Dendritic cell treated with granulocyte-macrophage colony-stimulating factor and Interleukin-4, amounts not matched to agents 40 ng/mL and 50 ng/mL, for 4 days (primary cell): ENCODE data around the gene CHST3.

ENCODE experiments used
- H3K27ac Mint-ChIP-seq: one replicate; pipeline ENCODE4 v1.8.0; 2022; ENCODE audit warnings: mild to moderate bottlenecking, mixed read lengths
- H3K27me3 Mint-ChIP-seq: one replicate; pipeline ENCODE4 v1.8.0; 2022; ENCODE audit warnings: mild to moderate bottlenecking, mixed read lengths
- H3K36me3 Mint-ChIP-seq: one replicate; pipeline ENCODE4 v1.8.0; 2022; ENCODE audit warnings: low read depth, mixed read lengths
- H3K4me1 Mint-ChIP-seq: one replicate; pipeline ENCODE4 v1.8.0; 2022; ENCODE audit warnings: low read depth, mixed read lengths
- H3K4me3 Mint-ChIP-seq: one replicate; pipeline ENCODE4 v1.8.0; 2022; ENCODE audit warnings: mild to moderate bottlenecking, moderate library complexity, mixed read lengths
- H3K9me3 Mint-ChIP-seq: one replicate; pipeline ENCODE4 v1.8.0; 2022; ENCODE audit warnings: mixed read lengths
- intact Hi-C: fragments of 100-400 bp; cut with micrococcal nuclease; formaldehyde crosslinking; loops from one replicate; pipeline ENCODE4 v1.15.0; 2022

The CHST3 gene

DNA sequence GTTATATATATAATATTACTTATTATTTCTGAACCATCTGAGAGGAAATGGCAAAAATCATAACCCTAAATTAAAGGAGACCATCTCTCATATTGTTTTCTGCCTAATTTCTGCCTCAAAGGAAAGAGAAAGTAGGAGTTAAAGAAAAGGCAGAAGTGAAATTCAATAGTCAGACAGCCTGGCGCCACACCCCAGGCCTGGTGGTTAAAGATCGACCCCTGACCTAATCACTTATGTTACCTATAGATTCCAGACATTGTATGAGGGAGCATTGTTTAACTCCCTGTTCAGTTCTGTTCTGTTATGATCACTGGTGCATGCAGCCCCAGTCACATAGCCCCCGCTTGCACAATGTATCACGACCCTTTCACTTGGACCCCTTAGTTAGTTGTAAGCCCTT, 24.9 kb upstream of the CHST3 start:
- Mint-ChIP-seq H3K4me3 (no peak overlapping the region), H3K36me3 (no peaks in the 10 kb centered on the region), H3K9me3 (peaks cover 83% of the 10 kb centered on the region), H3K4me1 (no peaks in the 10 kb centered on the region), H3K27ac (no peak overlapping the region), H3K27me3 (peaks cover 1% of the 10 kb centered on the region)
- intact Hi-C loops = no loop called here

DNA sequence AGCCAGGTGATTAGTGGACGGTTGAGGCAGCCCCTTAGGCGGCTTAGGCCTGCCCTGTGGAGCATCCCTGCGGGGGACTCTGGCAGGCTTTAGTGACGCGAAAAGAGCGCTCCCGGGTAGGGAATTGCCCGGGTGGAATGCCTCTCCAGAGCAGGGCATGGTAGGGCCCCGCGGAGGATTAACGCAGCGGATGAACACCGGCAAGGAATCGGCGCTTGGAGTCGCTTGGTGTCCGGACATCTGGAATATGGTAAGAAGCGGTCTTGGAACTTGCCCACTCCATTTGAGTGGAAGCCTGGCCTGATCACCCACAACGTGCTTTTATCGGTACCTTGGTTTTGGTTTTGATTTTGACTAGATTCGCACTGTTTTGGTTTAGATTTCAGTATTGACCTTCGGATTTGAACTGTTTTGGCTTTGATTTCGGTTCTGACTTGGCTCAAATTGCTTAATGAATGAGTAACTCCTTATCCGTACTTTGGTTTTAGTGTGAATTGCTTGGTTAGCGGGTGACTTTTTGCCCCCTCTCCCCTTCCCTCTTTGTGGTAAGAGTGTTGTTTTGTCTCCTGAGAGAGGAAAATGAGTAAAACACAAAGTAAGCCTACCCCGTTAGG, 24.2 kb upstream of the CHST3 start:
- Mint-ChIP-seq H3K4me3 (no peak overlapping the region), H3K4me1 (no peaks in the 10 kb centered on the region), H3K36me3 (no peaks in the 10 kb centered on the region), H3K27me3 (peaks cover 1% of the 10 kb centered on the region), H3K9me3 (peaks cover 79% of the 10 kb centered on the region), H3K27ac (no peak overlapping the region)
- intact Hi-C loops = no loop called here

DNA sequence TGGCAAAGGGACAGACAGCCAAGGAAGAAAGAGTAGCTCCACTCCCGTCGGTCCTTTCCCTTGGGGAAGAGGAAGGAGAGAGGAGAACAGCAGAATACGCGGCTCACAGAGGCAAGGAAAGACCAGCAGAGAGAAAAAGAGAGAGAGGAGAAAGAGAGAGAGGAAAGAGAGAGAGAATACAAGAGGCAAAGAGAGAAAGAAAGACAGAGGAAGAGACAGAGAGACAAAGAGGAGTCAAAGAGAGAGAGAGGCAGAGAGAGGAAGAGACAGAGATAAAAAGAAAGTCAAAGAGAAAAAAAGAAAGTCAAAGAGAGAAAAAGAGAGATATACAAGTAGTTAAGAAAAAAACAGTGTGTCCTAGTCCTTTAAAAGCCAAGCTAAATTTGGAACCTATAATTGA, 23.4 kb upstream of the CHST3 start:
- Mint-ChIP-seq H3K27ac (no peak overlapping the region), H3K4me3 (no peak overlapping the region), H3K36me3 (no peaks in the 10 kb centered on the region), H3K27me3 (peaks cover 1% of the 10 kb centered on the region), H3K9me3 (peaks cover 75% of the 10 kb centered on the region), H3K4me1 (no peaks in the 10 kb centered on the region)
- intact Hi-C loops = no loop called here

DNA sequence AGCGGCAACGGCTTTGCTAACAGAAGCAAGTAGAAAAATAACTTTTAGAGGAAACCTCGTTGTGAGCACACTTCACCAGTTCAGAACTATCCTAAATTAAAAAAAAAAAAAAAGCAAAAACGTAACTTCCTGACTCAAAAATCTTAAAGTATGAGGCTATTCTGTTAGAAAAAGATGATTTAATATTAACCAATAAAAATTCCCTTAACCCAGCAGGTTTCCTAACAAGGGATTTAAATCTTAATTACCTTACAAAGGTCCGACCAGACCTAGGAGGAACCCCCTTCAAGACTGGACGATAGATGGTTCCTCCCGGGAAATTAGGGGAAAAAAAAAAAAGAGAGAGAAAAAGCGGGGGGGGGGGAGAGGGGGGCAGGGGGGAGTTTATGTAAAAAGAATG, 22.9 kb upstream of the CHST3 start:
- intact Hi-C loops = no loop called here
- Mint-ChIP-seq H3K4me3 (no peak overlapping the region), H3K4me1 (no peaks in the 10 kb centered on the region), H3K36me3 (no peaks in the 10 kb centered on the region), H3K9me3 (peaks cover 80% of the 10 kb centered on the region), H3K27me3 (peaks cover 1% of the 10 kb centered on the region), H3K27ac (no peak overlapping the region)

DNA sequence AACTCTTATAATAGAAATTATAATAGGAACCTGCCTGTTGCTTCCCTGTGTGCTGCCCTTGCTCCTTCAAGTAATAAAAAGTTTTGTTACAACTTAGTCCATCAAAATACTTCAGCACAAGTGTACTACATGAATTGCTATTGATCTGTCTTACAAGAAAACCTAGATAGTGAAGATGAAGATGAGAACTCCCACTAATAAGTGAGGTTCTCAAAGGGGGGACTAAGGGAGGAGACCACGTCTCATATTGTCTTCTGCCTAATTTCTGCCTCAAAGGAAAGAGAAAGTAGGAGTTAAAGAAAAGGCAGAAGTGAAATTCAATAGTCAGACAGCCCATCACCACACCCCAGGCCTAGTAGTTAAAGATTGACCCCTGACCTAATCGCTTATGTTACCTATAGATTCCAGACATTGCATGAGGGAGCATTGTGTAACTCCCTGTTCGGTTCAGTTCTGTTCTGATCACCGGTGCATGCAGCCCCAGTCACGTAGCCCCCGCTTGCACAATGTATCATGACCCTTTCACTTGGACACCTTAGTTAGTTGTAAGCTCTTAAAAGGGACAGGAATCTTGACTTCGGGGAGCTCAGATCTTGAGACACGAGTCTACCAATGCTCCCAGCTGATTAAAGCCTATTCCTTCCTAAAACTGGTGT, 18.2 kb upstream of the CHST3 start:
- Mint-ChIP-seq H3K27me3 (peaks cover 7% of the 10 kb centered on the region), H3K27ac (no peak overlapping the region), H3K4me1 (no peaks in the 10 kb centered on the region), H3K36me3 (no peaks in the 10 kb centered on the region), H3K9me3 (peaks cover 54% of the 10 kb centered on the region), H3K4me3 (no peak overlapping the region)
- intact Hi-C loops = no loop called here

DNA sequence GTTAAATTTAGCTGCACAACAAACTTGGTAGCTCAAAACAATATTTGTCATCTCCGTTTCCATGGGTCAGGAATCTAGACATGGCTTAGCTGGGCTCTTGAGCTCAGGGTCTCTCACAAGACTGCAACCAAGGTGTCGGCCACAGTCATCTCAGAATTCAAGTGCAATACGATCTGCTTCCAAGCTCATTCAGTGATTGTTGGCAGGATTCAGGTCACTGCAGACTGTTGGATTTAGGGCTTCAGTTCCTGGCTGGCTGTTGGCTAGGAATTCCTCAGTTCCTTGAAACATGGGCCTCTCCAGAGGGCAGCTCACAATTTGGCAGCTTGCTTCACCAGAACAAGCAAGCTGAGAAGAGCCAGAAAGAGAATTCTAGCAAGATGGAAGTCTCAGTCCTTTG, 17.5 kb upstream of the CHST3 start:
- H3K4me1 Mint-ChIP-seq = no peaks in the 10 kb centered on the region
- intact Hi-C loops = no loop called here
- peaks cover 46% of the 10 kb centered on the region for H3K9me3 Mint-ChIP-seq
- H3K27ac Mint-ChIP-seq = no peak overlapping the region
- H3K36me3 Mint-ChIP-seq = no peaks in the 10 kb centered on the region
- no peak overlapping the region for H3K4me3 Mint-ChIP-seq
- peaks cover 7% of the 10 kb centered on the region for H3K27me3 Mint-ChIP-seq

DNA sequence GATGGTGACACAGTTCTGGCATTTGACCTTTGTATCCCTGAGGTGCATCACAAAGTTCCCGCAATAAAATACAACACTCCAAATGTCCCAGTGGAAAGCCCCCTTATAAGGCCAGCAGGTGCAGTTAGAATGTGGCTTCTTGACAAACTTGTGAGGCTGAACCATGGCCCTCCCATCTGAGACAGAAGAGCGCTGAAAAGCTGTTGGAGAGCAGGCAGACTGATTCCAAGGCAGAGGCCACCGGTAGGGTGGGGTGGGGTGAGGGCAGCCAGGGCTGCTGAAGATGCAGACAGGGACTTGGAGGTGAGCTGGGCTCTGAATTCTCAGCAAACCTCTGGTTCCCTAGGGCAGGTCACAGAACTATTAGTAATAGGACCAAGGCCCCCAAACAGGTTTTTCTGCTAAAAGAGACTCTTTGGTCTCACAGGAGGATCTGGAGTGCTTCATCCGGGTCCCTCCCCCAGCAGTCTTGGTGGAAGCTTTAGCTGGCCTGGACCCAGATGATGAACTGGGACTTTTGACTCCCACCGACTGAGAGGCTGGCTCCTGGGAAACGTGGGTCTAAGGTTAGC, 15.6 kb upstream of the CHST3 start:
- no peaks in the 10 kb centered on the region for H3K4me1 Mint-ChIP-seq
- H3K27me3 Mint-ChIP-seq = peaks cover 6% of the 10 kb centered on the region
- peaks cover 30% of the 10 kb centered on the region for H3K9me3 Mint-ChIP-seq
- no peaks in the 10 kb centered on the region for H3K36me3 Mint-ChIP-seq
- no peak overlapping the region for H3K27ac Mint-ChIP-seq
- intact Hi-C loops = no loop called here
- no peak overlapping the region for H3K4me3 Mint-ChIP-seq

DNA sequence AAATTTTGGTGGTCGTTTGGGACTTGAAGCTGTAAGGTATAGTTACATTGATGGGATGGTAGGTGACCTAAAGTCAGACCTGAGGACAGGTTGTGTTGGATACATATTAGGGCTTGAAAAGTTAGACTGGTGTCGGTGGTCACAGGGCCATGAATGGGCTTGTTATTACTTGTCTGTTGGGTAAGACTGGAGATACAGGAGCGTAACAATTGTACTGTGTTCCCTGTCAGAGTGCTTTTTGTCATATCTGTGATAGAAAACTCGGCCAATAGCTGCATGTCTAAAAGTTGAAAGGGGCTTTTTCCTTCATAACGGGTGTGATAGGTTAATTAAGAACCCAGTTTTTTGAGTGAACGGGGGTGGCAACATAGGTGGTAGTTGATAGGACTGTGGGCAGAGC, 13.5 kb upstream of the CHST3 start:
- H3K4me3 Mint-ChIP-seq = no peak overlapping the region
- peaks cover 5% of the 10 kb centered on the region for H3K36me3 Mint-ChIP-seq
- H3K27me3 Mint-ChIP-seq = peaks cover 6% of the 10 kb centered on the region
- intact Hi-C loops = no loop called here
- no peak overlapping the region for H3K27ac Mint-ChIP-seq
- peaks cover 18% of the 10 kb centered on the region for H3K9me3 Mint-ChIP-seq
- no peaks in the 10 kb centered on the region for H3K4me1 Mint-ChIP-seq

DNA sequence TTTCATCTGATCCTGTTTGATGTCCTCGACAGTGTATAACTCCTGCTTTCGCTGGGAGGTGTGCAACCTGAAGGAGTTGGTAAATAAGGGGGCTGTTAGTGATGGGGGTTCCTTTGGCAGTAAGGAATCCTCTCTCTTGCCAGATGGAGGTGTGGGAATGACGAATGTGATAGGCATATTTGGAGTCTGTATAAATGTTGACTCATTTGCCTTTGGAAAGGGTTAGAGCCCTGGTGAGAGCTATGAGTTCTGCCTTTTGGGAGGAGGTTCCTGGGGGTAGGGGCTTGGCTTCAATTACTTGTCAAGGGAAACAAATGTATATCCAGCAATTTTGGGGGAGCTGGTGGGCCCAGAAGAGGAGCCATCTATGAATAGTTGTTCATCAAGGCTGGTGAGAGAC, 11.4 kb upstream of the CHST3 start:
- Mint-ChIP-seq H3K27ac (no peak overlapping the region), H3K9me3 (no peaks in the 10 kb centered on the region), H3K4me3 (no peak overlapping the region), H3K36me3 (peaks cover 5% of the 10 kb centered on the region), H3K27me3 (peaks cover 14% of the 10 kb centered on the region), H3K4me1 (no peaks in the 10 kb centered on the region)
- intact Hi-C loops = no loop called here

DNA sequence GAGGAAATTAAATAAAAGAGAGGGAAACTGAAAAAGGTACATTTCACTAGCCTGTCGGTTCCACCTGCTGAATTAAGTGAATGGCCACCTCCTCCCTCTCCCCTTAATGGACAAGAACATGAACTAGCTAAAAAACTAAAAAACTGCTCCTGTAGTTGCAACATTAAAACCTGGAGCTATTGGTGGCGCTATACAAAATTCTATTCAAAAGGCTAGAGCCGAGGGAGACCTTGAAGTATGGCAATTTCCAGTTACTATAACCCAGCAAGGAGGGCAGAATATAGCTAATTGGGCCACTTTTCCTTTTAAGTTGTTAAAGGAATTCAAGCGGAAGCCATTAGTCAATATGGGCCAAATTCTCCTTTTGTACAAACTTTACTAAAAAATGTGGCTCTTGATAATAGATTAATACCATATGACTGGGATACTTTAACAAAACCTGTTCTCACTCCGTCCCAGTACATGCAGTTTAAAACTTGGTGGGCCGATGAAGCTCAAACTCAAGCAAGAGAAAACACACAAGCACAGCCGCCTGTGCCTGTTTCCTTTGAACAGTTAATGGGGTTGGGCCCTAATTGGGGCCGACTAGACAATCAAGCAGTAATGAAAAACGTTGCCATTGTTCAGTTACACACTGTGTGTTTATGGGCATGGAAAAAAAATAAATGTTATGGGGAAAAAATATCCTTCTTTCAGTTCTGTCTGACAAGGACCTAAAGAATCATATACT, 6.5 kb upstream of the CHST3 start:
- intact Hi-C loops = loop anchor here (2.0 kb wide), 1 partner anchor 91 kb away; no protein-coding TSS in a partner anchor
- Mint-ChIP-seq H3K27ac (no peak overlapping the region), H3K27me3 (peaks cover 29% of the 10 kb centered on the region), H3K4me1 (no peaks in the 10 kb centered on the region), H3K4me3 (no peak overlapping the region), H3K9me3 (no peaks in the 10 kb centered on the region), H3K36me3 (peaks cover 5% of the 10 kb centered on the region)

DNA sequence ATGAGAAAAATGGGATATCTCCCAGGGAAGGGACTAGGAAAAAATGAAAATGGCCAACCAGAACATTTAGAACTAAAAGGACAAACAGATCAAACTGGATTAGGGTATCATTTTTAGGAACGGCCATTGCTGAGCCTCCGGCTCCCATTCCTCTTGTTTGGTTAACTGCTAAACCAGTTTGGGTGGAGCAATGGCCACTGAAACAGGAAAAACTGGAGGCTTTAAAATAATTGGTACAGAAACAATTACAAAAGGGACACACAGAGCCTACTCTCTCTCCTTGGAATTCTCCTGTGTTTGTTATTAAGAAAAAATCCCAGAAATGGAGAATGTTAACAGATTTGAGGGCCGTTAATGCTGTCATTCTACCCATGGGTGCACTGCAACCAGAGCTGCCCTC, 4.7 kb upstream of the CHST3 start:
- Mint-ChIP-seq H3K36me3 (peaks cover 4% of the 10 kb centered on the region), H3K9me3 (no peaks in the 10 kb centered on the region), H3K4me1 (no peaks in the 10 kb centered on the region), H3K4me3 (no peak overlapping the region), H3K27ac (no peak overlapping the region), H3K27me3 (peaks cover 44% of the 10 kb centered on the region)
- intact Hi-C loops = no loop called here

DNA sequence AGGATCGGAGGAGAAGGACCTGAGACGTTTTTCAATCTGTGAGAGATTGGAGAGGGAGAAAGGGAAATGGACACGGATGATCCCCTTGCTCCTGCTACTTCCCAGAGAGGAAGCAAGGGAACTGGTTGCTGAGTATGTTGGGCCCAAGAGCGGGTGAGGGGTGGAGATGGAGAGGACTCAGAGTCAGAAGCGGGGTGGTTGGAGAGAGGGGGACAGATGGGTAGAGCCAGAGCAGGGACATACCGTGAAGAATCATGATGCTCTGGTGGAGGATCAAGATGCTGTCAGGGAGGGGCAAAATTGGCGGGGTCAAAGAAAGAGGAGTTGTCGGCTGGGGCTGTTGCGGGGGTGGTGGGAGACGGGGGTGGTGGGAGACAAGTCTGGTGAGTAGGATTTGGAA, 2.4 kb upstream of the CHST3 start:
- Mint-ChIP-seq H3K27ac (no peak overlapping the region), H3K36me3 (no peaks in the 10 kb centered on the region), H3K4me1 (peaks cover 7% of the 10 kb centered on the region), H3K27me3 (peaks cover 63% of the 10 kb centered on the region), H3K4me3 (no peak overlapping the region), H3K9me3 (no peaks in the 10 kb centered on the region)
- intact Hi-C loops = no loop called here

DNA sequence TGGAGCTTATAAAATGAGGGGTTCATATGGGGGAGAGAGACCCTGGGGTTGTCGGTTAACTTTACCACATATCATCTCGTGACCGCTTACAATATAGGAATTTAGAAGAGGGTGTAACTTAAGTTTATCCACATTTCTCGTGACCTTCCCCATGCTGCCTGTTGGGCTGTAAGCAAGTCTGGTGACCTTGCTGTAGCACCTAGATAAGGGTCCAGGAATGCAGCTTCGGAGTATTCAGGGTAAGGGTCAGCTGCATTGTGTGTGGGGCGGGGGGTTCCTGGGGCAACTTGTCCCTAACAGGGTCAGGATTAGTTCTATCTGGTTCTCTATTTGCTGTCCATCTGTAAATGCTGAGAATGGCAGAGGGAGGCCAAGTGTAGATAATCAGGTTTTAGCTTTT, 1.3 kb upstream of the CHST3 start:
- H3K36me3 Mint-ChIP-seq = no peaks in the 10 kb centered on the region

DNA sequence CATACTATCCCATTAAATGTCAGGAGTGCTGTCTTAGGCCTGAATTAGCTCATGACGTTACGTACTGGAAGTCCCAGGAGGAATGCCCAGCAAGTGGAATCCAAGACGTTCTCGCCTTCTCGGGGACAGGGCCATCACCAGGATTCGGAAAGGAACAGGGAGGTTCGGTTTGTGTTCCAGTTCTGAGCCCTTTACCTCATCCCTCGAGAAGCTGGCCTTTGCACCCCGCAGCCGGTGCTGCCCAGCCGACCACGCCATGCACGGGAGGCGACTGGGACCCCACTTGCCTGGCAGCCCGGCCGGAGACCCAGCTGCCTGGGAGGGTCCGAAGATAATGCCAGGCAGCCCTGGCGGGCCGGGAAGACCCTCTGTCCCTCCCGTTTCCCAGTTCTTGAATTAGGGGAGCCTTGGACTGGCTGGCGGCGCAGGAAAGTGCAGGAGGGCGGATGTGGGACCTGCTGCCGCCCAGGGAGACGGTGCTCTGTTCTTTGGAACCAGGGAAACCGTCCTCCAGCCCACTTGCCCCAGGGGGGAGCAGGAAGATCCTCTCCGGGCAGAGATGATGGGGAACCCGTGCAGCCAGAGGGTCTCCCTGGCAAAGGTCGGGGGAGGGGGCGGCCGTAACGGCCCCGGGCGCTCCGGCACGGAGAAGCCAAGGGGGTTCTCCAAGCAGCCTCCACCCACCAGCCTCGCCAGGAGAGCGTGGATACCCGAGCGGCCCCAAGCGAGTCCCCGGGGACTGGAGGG, 671 bp upstream of the CHST3 start:
- Mint-ChIP-seq H3K4me3 (no peak overlapping the region), H3K27me3 (peaks cover 73% of the 10 kb centered on the region), H3K36me3 (no peaks in the 10 kb centered on the region), H3K4me1 (peaks cover 7% of the 10 kb centered on the region), H3K27ac (no peak overlapping the region), H3K9me3 (no peaks in the 10 kb centered on the region)
- intact Hi-C loops = no loop called here

More for the DNA sequence above, 1.3 kb upstream of the CHST3 start:
- no peak overlapping the region for H3K4me3 Mint-ChIP-seq
- peaks cover 7% of the 10 kb centered on the region for H3K4me1 Mint-ChIP-seq
- H3K27me3 Mint-ChIP-seq = peaks cover 67% of the 10 kb centered on the region
- no peak overlapping the region for H3K27ac Mint-ChIP-seq
- no peaks in the 10 kb centered on the region for H3K9me3 Mint-ChIP-seq
- intact Hi-C loops = no loop called here
